Stimulated activated CD8-positive, alpha-beta memory T cell treated with anti-CD3 and anti-CD28 coated beads, Interleukin-4, amount 100 ng/mL, for 4 hours (primary cell): ENCODE measurements around the gene BOLA2B.
"Not testable (repeated sequence)": the region's sequence is repeated elsewhere in the genome, so short reads cannot be mapped to it uniquely, and the experiment has no call there.

Experiments used
- DNase-seq, 2 donors: peaks; one replicate each; pipeline ENCODE4 v3.0.0-alpha.2; 2020; ENCODE audit warnings: low read depth in 2 of 2, low spot score in 1 of 2

BOLA2B gene

DNA sequence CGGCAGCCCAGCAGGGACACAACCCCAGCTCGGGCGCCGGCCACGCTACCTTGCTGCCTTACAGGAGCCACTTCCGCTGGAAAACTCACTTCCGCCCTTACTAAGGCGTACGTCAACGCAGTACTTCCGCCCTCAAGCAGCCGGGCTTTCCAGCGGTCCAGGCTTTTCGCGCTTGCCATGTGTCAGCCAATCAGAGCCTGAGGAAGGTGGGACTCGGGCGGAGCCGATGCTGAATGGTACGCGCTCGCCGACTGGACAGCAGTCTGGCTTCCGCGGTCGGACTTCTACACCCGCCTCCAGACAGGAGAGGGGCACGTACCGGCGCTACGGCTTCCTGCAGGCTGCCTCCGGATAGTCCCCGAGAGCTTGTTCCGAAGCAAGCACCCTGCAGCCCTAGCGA is at the start of gene BOLA2B, which contains the start of gene SLX1A:
Gene BOLA2B, minus strand, starts transcription at position 52 of the 400 bp plus-strand sequence. CDS start 71 bp downstream, outside the sequence.
Gene SLX1A, plus strand, starts transcription at position 261 of the 400 bp plus-strand sequence. CDS start 210 bp downstream, outside the sequence.
- not testable (repeated sequence) for DNase-seq

DNA sequence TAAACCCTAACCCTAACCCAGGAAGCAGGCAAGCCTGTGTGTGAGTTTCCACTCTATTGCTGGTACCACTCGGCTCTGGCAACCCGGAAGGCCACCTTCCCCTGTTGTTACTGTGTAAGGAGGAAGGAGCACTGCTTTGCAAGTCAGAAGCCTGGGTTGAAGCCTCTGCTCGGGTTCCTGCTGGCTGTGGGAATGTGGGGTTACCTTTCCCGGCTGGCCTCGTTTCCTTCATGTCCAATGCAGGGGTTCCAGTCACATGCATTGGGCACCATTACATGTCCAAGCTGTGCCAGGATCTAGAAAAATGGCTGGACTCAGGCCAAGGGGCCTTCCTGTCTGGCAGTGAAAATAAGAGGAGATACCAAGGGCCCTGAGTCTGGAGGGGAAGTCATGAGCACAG is 23.6 kb upstream of the BOLA2B start:
- DNase-seq = not testable (repeated sequence)

DNA sequence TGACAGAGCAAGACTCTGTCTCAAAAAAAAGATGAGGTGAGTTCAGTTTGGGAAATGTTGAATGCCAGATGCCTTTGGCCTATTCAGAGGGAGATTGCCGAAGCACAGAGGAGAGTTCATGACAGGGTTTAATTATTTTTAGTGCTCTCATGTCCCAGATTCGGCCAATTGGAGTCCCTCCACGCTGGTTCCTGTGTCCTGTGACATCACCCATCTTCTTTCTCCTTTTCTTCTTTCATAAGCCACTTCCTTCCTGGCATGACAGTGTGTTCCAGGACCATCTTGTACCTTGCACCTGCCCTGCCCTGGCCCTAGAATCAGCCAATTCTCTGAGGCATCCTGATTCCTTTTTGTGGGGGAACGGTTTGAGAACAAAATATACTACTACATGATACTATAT is 17.9 kb upstream of the BOLA2B start:
- DNase-seq = not testable (repeated sequence)

DNA sequence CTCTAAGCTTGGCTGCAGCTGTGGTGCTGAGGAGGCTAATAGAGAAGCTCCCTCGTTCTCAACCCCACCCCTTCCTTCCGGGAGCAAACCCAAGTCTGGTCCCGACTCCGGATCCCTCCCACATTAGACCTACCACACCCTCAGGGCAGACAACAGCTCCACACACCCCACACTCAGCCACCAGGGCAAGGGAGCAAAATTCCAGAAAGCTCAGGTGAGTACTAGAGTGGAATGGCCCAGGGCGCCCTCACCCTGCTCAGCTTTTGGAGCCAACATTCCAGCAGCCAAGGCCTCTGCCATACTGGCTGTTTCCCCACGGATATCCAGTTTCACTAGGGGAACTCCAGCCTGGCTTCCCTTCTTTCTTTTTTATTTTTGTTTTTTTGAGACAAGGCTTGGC is 15.6 kb upstream of the BOLA2B start:
- DNase-seq = not testable (repeated sequence)

DNA sequence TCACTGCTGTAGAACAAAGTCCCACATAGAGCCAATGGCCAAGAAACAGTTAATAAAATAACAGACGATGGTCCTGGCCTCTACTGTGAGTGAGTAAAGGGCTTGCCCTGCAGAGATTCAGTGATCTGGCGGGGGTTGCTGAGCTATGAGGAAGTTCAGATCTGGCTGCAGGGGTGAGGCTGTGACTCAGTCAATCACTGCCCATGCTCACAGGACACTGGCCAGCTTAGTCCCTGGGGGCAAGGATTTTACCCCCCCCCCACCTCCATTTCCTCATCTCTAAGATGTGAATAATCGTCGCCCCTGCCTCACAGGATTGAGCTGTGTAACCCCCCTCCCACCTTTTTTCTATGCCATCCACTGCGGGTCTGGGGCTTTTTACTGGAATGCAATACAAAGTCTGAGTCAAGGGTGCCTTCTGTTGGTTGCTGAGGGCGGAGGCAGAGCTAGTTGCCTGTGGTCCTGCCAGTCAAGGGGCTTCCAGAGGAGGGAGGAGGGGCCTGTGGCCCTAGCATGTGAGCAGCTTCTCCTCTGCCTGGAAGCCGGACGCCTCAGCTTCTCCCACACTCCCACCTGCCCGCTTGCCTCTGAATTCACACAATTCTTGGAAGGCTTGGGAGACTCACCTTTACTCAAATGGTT is 13.7 kb upstream of the BOLA2B start:
- DNase-seq = not testable (repeated sequence)

DNA sequence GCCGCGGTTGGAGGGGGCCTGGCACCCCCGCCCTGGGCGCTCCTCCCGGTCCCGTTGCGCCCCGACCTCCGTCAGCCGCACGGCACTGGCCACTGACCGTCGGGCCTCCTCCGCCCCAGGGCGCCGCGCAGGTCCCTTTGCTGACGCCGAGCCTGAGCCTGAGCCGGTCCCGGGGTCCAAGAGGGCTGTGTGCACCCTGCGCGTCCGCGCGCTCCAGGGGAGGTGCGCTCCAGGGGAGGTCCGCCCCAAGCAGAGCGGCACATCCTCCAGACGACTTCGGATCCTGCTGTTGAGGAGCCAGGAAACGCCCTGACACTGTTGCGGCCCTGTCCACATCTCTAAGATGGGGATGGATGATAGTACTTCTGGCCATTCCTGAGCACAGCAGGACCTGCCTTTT is 12.8 kb upstream of the BOLA2B start:
- DNase-seq = not testable (repeated sequence)

DNA sequence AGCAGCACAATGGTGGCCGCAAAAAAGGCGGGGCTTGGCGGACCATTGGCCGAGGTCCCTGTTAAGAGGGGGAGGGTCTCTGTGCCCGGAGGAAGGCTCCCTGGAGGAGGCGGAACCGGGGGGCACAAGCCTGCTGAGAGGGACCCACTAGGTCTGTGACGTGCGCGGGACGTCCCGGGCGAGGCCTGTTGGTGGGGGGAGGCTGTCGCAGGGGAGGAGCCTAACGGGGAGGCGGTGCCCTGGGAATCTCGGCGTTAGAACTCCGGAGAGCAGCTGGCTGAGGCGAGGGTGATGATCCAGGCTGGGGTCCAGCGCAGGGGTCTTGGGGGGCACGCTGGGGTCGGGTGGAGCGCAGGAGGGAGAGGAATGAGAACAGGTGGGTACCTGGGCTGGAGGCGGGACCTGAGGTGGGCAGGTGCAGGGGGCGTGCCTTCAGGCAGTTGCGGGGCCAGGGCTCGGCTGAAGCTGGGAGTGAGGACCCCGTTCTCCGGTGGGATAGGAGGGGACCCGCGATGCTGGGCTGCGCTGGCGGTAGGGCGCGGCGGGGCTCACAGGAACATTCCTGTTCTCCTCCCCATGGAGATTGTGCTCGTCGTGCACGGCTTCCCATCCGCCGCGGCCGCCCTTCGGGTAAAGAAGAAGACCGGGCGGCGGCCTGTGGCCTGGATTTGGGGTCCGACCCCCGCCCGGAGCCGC is 12.2 kb upstream of the BOLA2B start:
- DNase-seq = not testable (repeated sequence)

DNA sequence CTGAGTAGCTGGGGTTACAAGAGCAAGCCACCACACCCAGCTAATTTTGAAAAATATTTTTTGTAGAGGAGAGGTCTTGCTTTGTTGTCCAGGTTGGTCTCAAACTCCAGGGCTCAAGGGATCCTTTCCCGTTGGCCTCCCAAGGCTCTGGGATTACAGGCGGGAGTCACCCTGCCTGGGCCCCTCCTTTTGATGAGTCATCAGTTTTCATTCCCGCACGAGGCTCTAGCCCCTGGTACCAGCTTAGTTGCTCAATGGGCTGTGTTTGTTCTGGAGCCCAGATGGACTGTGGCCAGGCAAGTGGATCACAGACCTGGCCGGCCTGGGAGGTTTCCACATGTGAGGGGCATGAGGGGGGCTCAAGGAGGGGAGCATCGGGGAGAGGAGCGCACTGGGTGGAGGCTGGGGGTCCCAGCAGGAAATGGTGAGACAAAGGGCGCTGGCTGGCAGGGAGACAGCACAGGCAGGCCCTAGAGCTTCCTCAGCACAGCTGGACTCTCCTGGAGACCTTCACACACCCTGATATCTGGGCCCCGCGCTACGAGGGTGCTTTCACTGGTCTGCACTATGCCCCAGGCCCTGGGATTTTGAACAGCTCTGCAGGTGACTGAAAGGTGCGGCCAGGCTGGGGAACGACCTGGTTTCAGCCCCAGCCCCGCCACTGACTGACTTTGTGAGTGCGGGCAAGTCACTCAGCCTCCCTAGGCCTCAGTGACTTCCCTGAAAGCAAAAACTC is 6.3 kb upstream of the BOLA2B start:
- DNase-seq = not testable (repeated sequence)

DNA sequence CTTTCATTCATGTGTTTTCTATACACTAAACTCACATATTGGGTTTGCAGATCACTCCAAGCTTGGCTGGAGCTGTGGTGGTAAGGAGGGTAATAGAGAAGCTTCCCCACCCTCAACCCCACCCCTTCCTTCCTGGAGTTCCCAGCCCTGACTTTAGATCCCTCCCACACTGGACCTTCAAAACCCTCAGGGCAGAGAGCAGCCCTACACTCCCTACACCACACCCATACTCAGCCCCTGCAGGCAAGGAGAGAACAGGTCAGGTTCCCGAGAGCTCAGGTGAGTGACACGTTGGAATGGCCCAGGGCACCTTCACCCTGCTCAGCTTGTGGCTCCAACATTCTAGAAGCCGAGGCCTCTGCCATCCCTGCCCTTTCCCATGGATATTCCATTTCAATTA is 5.6 kb upstream of the BOLA2B start, which contains the start of gene SULT1A3:
Gene SULT1A3, plus strand, starts transcription at position 207 of the 400 bp plus-strand sequence. CDS start 1,474 bp downstream, outside the sequence.
- not testable (repeated sequence) for DNase-seq

DNA sequence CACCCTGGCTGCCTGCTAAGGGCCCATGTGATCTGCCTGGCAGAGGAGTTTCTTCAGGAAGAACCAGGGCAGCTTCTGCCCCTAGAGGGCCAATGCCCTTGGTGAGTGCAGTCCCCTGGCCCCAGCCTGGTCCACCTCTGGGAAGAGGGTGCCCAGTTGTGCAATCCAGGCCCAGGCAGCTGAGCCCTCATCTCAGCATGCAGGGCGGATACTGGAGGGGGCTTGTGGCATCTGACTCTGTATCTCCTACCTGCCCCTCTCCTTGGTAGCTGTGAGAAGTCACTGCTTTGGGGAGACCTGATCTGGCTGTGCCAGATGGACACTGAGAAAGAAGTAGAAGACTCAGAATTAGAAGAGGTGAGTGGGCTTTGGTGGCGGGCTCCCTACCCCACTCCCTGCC is 3.5 kb upstream of the BOLA2B start:
- not testable (repeated sequence) for DNase-seq

DNA sequence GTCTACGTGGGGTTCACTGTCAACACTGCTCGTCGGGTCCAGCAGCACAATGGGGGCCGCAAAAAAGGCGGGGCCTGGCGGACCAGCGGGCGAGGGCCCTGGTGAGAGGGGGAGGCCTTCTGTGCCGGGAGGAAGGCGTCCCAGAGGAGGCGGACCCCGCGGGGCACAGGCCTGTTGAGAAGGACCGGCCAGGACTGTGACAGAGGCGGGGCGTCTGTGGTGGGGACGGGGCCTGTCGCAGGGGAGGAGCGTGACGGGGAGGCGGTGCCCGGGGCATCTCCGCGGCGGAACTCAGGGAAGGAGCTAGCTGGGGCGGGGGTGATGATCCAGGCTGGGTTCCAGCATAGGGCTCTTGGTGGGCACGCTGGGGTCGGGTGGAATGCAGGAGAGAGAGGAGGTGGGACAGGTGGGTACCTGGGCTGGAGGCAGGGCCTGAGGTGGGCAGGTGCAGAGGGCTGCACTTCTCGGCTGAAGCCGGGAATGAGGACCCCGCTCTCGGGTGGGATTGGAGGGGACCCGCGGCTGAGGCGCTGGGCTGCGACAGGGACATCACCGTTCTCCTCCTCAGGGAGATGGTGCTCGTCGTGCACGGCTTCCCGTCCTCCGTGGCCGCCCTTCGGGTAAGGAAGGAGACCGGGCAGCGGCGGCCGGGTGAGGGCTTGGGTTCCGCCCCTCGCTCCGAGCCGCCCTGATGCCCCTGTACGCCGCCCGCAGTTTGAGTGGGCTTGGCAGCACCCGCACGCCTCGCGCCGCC is 883 bp upstream of the BOLA2B start:
- DNase-seq = not testable (repeated sequence)

DNA sequence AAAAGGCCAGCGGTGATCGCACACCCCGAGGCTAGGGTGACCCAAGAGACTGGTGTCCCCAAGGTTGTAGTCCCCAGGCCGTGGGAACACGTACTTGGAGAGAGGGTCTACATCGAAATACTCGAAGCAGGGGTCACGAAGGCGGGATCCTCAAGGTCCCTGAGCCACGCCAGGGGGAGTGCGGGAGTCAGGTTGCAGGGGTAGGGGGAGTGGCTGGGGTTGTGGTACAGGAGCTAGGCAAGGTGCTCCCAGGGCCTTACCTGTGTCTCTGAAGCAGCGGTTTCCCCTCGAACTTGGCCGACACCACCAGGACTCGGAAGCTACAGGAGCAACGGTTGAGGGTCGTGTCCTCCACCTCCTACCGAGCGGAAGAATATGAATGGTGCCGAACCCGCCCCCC is 368 bp downstream of the BOLA2B start:
- DNase-seq = not testable (repeated sequence)

DNA sequence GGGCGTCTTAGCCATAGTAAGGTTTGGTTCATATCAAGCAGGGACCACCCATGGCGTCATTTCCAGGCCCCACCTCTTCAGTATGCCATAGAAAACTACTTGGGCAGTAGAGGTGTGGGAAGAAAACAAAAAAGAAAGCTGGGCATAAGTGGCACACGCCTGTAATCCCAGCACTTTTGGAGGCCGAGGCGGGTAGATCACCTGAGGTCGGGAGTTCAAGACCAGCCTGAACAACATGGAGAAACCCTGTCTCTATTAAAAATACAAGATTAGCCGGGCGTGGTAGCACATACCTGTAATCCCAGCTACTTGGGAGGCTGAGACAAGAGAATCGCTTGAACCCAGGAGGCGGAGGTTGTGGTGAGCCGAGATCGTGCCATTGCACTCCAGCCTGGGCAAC is 2.3 kb downstream of the BOLA2B start:
- not testable (repeated sequence) for DNase-seq

DNA sequence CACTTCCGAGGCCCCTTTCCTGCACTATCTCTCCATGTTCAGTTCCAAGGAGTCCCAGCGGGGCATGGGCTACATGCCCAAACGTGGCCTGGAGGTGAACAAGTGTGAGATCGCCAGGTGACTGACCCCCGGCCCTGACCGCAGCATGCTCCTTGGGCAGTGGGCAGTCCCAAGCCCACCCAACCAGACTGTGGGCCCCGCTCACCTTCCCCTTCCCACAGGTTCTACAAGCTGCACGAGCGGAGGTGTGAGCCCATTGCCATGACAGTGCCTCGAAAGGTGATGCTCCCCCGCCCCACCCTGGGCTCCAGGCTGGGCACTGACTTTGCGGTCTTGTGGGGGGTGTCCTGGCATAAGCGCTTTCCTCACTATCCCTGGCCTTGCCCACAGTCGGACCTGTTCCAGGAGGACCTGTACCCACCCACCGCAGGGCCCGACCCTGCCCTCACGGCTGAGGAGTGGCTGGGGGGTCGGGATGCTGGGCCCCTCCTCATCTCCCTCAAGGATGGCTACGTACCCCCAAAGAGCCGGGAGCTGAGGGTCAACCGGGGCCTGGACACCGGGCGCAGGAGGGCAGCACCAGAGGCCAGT is 5.4 kb downstream of the BOLA2B start:
- no peak for DNase-seq

DNA sequence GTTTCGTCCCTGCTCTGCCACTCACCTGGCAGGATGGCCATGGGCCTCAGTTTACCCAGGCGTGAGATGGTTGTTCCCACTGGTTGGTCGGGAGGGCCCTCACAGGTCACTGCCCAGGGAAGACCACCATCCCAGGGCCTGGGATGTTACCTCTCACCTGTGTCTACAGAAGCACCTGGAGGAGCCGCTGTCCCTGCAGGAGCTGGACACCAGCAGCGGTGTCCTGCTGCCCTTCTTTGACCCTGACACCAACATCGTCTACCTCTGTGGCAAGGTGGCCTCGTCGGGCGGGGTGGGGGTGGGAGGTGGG is 6.0 kb downstream of the BOLA2B start:
- no peak for DNase-seq

DNA sequence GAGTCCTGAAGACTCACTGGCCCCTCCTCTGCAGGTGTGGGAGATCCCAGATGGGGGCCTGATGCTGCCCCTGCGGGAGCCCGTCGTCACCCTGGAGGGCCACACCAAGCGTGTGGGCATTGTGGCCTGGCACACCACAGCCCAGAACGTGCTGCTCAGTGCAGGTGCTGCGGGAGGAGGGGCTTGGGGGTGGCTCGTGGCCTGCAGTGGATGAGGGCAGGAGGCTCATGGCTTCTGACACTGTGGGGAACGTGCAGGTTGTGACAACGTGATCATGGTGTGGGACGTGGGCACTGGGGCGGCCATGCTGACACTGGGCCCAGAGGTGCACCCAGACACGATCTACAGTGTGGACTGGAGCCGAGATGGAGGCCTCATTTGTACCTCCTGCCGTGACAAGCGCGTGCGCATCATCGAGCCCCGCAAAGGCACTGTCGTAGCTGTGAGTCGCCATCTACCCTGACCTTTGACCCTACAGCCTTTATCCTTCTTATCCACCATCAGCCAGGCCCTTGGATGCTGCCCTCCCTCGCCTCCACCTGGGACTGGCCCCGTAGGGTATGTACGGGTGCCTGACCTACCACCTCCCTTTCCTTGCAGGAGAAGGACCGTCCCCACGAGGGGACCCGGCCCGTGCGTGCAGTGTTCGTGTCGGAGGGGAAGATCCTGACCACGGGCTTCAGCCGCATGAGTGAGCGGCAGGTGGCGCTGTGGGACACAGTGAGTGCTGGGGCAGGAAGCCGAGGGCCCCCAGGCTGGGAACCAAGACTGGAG is 6.5 kb downstream of the BOLA2B start:
- peak; percentile 73 to 83 for DNase-seq

DNA sequence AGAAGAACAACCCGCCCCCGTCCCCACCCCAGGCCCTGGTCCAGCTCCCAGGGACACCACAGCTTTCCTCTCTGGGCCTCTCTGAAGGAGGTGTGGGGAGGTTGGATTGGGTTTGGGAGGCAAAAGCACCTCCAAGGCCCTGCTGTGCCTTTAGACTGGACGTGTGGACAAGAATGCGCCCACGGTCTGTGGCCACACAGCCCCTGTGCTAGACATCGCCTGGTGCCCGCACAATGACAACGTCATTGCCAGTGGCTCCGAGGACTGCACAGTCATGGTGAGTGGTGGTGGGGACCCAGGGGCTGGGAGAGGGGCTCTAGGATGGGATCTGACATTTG is 7.1 kb downstream of the BOLA2B start:
- no peak for DNase-seq

DNA sequence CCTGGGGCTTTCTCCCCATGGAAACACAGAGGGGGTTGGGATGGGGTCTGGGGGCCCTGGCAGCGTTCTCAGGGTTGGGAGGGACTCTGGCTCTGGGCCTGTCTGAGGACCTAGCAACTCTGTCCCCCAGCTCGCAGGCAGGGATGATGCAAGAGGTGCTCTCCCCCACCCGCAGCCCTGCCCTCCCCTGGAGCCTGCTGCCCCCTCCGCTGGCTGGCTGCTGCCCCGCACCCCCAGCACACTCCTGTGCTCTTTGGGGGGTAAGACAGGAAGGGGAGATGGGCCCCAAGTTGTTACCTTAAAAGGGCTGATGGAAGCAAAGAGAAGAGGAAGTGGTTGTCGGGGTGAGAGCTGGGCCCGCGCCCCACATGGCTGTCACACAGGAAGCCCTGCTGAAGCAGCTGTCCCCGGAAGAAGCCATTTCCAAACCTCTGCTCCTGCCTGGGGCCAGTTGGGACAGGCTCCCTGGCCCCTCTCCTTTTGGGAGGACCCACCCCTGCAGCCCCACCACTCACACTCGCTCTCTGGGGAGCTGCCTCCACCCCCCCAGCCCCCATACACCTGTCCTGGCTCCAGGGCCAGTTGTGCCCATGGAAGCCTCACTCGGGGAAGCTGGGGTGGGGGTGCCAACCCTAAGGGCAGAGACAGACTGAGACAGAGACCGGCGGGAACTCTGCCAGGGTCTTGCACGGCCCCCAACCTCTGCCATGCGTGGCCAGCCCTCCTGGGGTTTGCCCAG is 7.6 kb downstream of the BOLA2B start:
- DNase-seq = peak; percentile 47 to 78

DNA sequence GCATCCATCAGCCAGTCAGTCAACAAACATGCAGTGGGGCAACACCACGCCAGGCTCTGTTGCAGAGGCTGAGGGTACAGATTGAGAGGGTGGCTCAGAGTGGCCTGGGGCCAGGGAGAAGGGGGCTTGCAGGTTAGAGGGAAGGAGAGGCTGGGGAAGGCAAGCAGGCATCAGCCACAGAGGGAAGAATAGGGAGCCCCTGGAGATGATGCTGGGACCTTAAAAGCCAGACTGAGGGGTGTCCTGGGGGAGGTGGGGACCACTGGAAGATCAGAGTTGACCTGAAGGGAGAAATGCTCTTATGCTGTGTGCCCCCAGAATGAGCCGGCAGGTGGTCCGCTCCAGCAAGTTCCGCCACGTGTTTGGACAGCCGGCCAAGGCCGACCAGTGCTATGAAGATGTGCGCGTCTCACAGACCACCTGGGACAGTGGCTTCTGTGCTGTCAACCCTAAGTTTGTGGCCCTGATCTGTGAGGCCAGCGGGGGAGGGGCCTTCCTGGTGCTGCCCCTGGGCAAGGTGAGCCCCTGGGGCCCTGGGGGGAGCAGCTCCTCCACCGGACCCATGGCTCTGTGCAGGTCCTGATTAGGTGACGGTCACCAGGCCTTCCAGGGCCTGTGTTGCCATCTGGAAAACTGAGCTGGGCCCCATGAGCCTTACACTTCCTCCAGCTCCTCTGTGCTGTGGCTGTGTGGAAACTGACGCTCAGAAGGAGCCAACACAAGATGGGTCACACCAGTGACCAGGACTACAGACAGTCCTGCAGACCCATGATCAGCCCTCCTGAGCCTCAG is 8.4 kb downstream of the BOLA2B start:
- no peak for DNase-seq
